GM12873 (cell line): ENCODE results near the gene TMEM223.

ENCODE experiments used
- TF ChIP-seq, protein P1 (sequence below): IDR thresholded peaks from 2 replicates; pipeline ENCODE4 v1.5.1; 2012; ENCODE audit warnings: low read depth, mild to moderate bottlenecking, moderate library complexity, low read length, control low read depth; ENCODE audit not compliant: insufficient read depth; ENCODE audit errors: missing control alignments

The TMEM223 gene

GRCh38 chr11:62775646-62776045 lies 16.2 kb downstream of the TMEM223 start:
- TF ChIP-seq, protein P1, sequence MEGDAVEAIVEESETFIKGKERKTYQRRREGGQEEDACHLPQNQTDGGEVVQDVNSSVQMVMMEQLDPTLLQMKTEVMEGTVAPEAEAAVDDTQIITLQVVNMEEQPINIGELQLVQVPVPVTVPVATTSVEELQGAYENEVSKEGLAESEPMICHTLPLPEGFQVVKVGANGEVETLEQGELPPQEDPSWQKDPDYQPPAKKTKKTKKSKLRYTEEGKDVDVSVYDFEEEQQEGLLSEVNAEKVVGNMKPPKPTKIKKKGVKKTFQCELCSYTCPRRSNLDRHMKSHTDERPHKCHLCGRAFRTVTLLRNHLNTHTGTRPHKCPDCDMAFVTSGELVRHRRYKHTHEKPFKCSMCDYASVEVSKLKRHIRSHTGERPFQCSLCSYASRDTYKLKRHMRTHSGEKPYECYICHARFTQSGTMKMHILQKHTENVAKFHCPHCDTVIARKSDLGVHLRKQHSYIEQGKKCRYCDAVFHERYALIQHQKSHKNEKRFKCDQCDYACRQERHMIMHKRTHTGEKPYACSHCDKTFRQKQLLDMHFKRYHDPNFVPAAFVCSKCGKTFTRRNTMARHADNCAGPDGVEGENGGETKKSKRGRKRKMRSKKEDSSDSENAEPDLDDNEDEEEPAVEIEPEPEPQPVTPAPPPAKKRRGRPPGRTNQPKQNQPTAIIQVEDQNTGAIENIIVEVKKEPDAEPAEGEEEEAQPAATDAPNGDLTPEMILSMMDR, result no peak

- TF ChIP-seq, protein P1, result no peak
These were observed 17.4 kb downstream of the TMEM223 start for GRCh38 chr11:62774407-62774806.

GRCh38 chr11:62771144-62772021 lies 20.4 kb downstream of the TMEM223 start, which contains the start of gene TAF6L:
TAF6L (plus strand) TSS chr11:62771396; CDS start chr11:62775784, 4,388 bp downstream.
- TF ChIP-seq, protein P1, result no peak

- TF ChIP-seq, protein P1, result no peak
These were observed 21.0 kb downstream of the TMEM223 start for GRCh38 chr11:62770778-62771143.

- TF ChIP-seq, protein P1, result no peak
These were observed 33.7 kb downstream of the TMEM223 start for GRCh38 chr11:62757846-62758788.

GRCh38 chr11:62755086-62755615 lies 36.7 kb downstream of the TMEM223 start:
- TF ChIP-seq, protein P1, result no peak
